ENCODE results near the gene IRF3.

DNA sequence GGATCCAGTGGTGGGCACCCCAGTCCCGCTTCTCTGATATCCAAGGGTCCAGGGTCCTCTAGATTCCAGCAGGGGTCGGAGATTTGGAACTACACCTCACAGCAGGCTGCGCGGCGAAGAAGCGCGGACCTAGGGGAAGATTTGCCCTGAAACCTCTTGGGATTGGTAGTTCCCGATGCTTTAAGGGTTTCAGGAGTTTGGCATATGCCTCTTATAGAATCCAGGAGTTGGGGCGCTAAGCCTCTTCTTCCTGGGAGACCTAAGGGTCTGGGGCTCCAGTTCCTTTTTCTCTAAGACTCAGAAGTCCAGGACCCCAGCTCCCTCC lies 425 bp upstream of the IRF3 start:
- TF ChIP-seq EP300 (IDR thresholded peaks at IDR 0.05; ENCODE audit: borderline replicate concordance) (no peak), RAD21 (IDR thresholded peaks at IDR 0.05; ENCODE audit: low read depth) (no peak)
